ENCODE measurements around the gene CCDC160.

DNA sequence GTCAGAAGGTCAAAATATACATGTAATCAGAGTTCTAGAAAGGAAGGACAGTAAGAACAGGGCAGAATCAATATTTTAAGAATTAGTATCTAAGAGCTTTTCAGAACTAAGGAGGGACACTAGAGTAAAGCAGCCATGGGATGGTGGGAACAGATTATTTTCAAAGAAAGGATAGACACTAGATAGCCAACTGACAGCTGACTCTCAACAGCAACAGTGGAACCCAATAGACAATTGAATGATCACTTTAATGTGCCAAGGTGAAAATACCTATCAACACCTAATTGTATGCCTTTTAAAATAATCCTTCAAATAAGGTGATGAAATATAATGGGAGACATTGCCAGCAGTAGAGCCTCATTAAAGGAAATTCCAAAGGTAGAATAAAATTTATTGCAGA, 26.5 kb upstream of the CCDC160 start:
- TF ChIP-seq, protein P1, sequence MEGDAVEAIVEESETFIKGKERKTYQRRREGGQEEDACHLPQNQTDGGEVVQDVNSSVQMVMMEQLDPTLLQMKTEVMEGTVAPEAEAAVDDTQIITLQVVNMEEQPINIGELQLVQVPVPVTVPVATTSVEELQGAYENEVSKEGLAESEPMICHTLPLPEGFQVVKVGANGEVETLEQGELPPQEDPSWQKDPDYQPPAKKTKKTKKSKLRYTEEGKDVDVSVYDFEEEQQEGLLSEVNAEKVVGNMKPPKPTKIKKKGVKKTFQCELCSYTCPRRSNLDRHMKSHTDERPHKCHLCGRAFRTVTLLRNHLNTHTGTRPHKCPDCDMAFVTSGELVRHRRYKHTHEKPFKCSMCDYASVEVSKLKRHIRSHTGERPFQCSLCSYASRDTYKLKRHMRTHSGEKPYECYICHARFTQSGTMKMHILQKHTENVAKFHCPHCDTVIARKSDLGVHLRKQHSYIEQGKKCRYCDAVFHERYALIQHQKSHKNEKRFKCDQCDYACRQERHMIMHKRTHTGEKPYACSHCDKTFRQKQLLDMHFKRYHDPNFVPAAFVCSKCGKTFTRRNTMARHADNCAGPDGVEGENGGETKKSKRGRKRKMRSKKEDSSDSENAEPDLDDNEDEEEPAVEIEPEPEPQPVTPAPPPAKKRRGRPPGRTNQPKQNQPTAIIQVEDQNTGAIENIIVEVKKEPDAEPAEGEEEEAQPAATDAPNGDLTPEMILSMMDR (IDR thresholded peaks at IDR 0.05) = no peak
- TF ChIP-seq POLR2AphosphoS5 (IDR thresholded peaks at IDR 0.05) = no peak
- no peak for TF ChIP-seq POLR2A (IDR thresholded peaks at IDR 0.05)
